ENCODE measurements around the gene TAF8. TPM values are rescaled to one million over a fixed set of nuclear protein-coding genes. Genes with fewer than 3 reads are reported as not detected.

The TAF8 gene
- total RNA-seq, 1 donor from 2014 or later: 28.9 TPM

DNA sequence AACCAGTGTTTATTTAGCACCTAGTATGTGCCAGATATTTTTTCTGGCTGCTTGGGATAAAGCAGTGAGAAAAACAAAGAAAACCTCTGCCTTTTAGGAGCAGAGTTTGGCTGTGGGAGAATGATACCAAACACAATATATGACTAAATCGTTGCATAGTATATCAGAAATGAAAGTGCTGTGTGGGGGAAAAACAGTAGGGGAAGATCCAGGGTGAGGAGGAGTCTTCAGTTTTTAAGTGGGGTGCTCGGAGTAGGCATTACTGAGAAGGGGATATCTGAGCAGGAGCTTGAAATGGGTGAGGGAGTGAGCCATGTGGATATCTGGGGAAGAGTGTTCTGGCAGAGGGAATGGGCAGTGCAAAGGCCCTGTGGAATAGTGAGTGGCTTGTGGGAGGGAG lies 23.0 kb downstream of the TAF8 start:
- Mint-ChIP-seq H3K36me3 (ENCODE audit: low read depth) (peaks cover 4% of the 10 kb centered on the region), H3K27me3 (ENCODE audit: low read depth) (no peaks in the 10 kb centered on the region), H3K4me3 (no peak overlapping the region), H3K4me1 (no peaks in the 10 kb centered on the region), H3K27ac (ENCODE audit: unreplicated experiment) (no peak overlapping the region), H3K9me3 (no peaks in the 10 kb centered on the region)
- no peak for DNase-seq (ENCODE audit: low read depth, low spot score)
- TF ChIP-seq, protein P1, sequence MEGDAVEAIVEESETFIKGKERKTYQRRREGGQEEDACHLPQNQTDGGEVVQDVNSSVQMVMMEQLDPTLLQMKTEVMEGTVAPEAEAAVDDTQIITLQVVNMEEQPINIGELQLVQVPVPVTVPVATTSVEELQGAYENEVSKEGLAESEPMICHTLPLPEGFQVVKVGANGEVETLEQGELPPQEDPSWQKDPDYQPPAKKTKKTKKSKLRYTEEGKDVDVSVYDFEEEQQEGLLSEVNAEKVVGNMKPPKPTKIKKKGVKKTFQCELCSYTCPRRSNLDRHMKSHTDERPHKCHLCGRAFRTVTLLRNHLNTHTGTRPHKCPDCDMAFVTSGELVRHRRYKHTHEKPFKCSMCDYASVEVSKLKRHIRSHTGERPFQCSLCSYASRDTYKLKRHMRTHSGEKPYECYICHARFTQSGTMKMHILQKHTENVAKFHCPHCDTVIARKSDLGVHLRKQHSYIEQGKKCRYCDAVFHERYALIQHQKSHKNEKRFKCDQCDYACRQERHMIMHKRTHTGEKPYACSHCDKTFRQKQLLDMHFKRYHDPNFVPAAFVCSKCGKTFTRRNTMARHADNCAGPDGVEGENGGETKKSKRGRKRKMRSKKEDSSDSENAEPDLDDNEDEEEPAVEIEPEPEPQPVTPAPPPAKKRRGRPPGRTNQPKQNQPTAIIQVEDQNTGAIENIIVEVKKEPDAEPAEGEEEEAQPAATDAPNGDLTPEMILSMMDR (conservative IDR thresholded peaks at IDR 0.05): no peak

DNA sequence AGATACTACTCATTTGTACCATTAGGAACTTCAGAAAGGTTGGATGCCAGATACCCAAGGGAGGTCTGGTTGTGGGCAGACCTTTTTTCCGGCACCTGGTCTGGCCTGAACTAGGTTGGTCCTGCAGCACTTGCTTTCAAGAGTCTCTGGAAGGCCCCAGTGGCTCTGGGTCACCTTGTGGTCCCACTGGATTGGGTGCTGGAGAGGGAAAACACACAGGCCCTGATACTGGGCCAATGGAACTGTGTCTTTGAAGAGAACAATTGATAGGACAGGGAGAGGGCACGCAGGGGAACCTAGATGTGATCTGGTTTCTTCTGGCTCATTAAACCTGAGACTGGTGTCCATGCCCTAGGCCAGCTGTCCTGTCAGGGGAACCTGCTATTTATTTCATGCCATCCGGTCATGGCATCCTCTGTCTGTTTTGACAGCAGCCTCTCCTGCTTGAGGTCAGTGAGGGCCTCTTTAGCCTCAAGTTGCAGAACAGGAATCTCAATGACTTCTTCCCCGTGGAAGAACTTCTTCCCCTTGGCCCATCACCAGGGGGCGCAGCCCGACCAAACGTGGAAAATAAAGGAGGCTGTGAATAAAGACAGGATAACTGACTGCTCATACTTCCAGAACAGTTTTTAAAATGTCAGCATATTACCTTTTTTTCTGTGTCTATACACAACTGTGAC lies 25.0 kb downstream of the TAF8 start:
- Mint-ChIP-seq H3K27ac (ENCODE audit: unreplicated experiment) (no peak overlapping the region), H3K36me3 (ENCODE audit: low read depth) (peaks cover 4% of the 10 kb centered on the region), H3K9me3 (no peaks in the 10 kb centered on the region), H3K4me1 (no peaks in the 10 kb centered on the region), H3K4me3 (no peak overlapping the region), H3K27me3 (ENCODE audit: low read depth) (no peaks in the 10 kb centered on the region)
- DNase-seq (ENCODE audit: low read depth, low spot score): peak; percentile 78
- TF ChIP-seq, protein P1 (conservative IDR thresholded peaks at IDR 0.05): peak; percentile 95

DNA sequence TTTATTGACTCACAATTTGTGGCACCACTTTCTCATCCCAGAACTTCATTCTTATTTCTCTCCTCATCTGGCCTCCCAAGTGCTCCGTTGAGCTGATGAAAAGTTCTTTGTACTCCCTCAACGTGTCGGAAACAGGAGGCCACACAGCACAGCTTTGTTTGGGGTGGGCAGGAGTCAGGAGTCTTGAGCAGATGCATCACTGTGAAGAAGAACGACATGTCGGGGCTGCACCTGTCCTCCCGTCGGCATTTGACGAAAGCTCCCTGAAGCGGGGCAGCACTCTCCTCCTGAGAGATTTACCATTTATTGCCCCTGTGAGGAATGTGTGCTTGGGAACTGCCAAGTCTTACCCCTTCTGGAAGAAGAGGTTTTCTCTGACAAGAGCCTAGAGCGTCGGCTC lies 28.1 kb downstream of the TAF8 start:
- no peaks in the 10 kb centered on the region for H3K4me1 Mint-ChIP-seq
- H3K9me3 Mint-ChIP-seq: no peaks in the 10 kb centered on the region
- H3K36me3 Mint-ChIP-seq (ENCODE audit: low read depth): peaks cover 2% of the 10 kb centered on the region
- H3K27me3 Mint-ChIP-seq (ENCODE audit: low read depth): no peaks in the 10 kb centered on the region
- TF ChIP-seq, protein P1 (conservative IDR thresholded peaks at IDR 0.05): no peak
- H3K4me3 Mint-ChIP-seq: no peak overlapping the region
- no peak for DNase-seq (ENCODE audit: low read depth, low spot score)
- H3K27ac Mint-ChIP-seq (ENCODE audit: unreplicated experiment): no peak overlapping the region

DNA sequence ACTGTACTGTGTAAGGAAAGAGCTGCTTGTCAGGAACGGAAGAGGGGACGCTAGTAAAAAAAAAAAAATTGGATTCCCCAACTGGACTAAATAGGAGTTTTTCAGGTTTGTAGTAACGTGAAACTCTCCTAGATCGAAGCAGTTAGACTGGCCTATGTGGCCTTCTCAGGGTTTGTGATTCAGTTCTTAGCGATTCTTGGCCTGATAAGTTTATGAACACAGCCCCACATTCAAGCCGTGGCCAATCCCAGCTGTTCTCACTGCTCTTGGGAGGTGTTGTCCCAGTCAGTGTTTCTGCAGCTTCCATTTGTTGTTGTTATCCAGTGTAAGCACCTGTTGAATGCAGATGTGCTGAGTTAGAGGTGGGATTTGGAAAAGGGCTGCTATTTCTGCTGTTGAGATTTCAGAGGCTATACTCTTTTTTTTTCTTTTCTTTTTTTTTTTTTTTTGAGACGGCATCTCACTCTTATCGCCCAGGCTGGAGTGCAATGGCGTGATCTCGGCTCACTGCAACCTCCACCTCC lies 29.7 kb downstream of the TAF8 start:
- Mint-ChIP-seq H3K36me3 (ENCODE audit: low read depth) (no peaks in the 10 kb centered on the region), H3K27ac (ENCODE audit: unreplicated experiment) (no peak overlapping the region), H3K4me1 (no peaks in the 10 kb centered on the region), H3K27me3 (ENCODE audit: low read depth) (no peaks in the 10 kb centered on the region), H3K9me3 (no peaks in the 10 kb centered on the region), H3K4me3 (no peak overlapping the region)
- TF ChIP-seq, protein P1 (conservative IDR thresholded peaks at IDR 0.05): no peak
- no peak for DNase-seq (ENCODE audit: low read depth, low spot score)

DNA sequence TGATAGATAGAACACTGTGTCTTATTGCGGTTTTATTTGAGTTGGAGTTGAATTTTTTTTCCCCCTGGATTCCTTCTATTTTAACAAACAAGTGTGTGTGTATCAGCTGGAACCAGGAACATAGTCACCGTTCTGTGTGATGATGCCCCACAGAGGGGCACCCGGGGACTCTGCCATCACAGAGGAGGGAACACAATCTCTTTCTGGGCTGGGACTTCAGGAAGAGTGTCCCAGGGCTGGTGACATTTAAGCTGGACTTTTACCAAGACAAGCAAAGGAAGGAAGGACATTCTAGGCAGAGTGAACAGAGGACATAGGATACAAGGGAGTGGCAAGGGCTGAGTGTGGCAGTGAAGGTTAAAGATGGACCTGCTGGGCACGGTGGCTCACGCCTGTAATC lies 33.2 kb downstream of the TAF8 start:
- Mint-ChIP-seq H3K4me1 (no peaks in the 10 kb centered on the region), H3K9me3 (no peaks in the 10 kb centered on the region), H3K4me3 (no peak overlapping the region), H3K27me3 (ENCODE audit: low read depth) (no peaks in the 10 kb centered on the region), H3K36me3 (ENCODE audit: low read depth) (no peaks in the 10 kb centered on the region), H3K27ac (ENCODE audit: unreplicated experiment) (no peak overlapping the region)
- no peak for DNase-seq (ENCODE audit: low read depth, low spot score)
- TF ChIP-seq, protein P1 (conservative IDR thresholded peaks at IDR 0.05): no peak

Data from neural crest cell (in vitro differentiated cells).